Femur (tissue), 1 donor: ENCODE data around the gene CASP3.
"Not testable (repeated sequence)": the region's sequence is repeated elsewhere in the genome, so short reads cannot be mapped to it uniquely, and the experiment has no call there.

ENCODE experiments used
- DNase-seq: peaks from one replicate; pipeline ENCODE4 v3.0.0-alpha.2; 2017

CASP3 gene

DNA sequence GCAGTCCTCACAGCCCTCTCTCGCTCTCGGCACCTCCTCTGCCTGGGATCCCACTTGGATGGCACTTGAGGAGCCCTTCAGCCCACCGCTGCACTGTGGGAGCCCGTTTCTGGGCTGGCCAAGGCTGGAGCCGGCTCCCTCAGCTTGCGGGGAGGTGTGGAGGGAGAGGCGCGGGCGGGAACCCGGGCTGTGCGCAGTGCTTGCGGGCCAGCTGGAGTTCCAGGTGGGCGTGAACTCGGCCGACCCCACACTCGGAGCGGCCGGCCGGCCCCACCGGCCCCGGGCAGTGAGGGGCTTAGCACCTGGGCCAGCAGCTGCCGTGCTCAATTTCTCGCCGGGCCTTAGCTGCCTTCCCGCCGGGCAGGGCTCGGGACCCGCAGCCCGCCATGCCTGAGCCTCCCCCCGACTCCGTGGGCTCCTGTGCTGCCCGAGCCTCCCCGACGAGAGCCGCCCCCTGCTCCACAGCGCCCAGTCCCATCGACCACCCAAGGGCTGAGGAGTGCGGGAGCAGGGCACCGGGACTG is 57.4 kb downstream of the CASP3 start:
- DNase-seq: not testable (repeated sequence)

DNA sequence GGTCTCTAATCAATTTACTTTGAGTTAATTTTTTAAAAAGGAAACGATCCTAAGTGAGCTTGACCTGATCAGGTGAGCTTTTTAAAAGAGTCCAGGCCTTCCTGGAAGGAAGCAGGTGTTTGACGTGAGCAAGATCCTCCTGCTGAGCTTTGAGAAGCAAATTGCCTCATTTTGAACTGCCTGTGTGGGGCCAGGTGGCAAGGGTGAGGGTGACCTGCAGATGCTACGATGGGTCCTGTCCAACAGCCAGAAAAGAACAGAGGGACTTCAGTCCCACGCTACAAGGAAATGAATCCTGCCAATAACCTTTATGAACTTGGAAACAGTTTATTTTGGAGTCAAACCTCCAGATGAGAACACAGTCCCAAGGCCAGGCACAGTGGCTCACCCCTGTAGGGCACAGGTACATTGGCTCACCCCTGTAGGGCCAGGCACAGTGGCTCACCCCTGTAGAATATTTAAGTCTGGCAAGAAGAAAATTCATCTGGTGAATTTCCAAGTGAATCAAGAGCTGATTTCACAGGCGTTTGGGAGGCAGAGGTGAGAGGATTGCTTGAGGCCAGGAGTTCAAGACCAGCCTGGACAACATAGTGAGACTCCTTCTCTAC is 58.1 kb downstream of the CASP3 start:
- no peak for DNase-seq

DNA sequence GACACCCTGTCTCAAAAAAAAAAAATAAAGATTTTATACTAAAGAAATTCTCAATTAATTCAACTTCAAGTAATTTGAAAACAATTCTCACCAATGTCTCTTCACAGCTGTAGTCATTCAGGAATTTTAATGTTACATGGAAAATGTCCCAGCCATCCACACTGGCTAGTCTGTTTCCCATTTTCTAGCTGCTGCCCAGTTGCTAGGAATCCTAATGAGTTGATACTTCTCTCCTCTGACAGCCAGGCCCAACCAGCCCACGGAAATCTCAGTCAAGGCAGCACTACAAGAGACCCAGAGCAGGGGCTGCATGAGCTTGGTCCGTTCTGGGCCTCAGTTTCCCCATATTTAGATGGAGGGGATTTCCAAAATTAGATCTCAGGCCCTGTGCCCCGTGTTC is 59.1 kb downstream of the CASP3 start:
- DNase-seq: no peak

DNA sequence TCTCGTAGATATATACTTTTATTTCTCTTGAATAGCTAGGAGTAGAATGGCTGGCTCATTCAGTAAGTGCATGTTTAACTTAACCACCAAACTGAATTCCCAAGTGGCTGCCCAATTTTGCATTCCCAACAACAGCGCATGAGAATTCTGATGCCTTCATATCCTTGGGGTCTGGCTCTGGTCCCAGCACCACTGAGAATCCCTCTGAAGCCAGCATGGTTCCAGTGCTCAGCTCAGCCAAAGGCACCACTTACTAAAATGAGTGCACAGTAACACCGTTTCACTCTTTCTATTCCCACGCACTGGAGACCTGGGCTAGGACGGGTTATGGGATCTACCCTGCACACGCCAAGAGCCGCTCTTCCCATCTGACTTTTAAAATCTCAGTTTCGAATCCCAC is 60.4 kb downstream of the CASP3 start:
- DNase-seq: no peak

DNA sequence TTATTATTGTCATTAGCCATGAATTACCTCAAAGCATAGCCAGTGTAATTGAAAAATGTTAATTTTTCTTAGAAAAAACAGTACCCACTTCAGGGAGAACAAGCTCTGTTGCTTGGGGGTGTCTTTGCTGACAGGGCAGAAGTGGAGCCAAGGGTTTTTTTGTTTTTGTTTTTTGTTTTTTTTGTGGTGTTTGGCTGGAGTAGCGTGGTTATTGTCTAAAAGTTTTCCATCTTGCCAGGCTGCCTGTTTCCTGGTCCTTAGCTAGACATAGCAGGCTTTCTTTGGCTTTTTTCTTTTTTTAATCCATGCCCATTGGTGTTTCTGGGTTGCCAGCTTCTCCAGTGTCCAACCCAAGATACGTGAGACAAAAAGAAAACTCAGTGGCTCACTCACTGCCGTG is 61.5 kb downstream of the CASP3 start:
- DNase-seq: no peak

DNA sequence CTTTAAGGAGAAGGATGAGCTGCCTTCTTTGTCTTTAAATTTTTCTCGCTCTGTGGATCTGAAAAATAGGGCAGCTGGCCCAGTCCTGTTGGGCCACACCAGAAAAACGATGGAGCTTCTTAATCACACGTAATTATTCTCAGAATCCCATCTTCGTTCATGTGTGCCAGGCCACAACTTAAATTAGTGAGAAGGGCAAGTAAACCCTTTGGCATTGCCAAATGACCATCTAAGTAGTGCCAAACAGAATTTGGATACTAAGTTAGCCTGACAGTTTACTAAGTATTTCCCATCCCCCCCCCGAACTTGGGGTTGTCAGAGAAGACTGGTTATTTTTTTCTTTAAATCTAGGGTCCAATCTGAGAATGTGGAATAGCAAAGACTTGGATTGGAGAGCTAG is 62.0 kb downstream of the CASP3 start:
- no peak for DNase-seq

DNA sequence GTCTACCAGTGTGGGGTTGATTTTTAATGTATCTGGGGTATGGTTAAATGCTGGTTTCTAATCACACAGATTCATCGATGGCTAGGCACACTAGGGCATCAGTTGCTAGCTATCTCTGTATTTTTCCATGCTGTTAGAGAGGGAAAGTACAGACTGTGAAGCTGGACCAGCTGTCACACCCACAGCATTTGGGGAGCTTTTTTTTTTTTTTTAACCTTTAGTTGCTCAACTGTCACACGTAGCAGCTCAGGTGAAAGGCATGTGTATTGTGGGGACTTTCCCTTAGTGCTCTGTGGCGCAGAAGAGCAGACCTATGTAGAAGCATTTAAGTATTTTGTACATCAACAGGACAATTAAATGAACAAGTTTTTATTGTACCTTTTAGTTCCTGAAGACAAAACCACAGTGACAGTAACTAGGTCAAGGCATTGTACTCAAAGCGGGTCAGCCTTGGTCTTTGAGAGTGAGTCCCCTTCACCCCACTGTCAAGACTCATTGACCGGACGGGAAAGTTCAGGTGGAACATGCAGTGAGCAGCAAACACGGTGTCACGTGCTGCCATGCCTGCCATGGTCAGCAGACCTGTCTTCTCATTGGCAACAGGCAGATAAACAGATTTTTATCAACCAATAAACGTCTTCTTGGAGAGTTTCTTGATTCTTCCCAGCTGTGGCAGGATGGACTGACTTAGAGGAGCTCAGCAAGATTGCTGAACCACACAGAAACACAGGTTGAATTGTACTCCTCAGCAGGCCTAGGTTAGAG is 65.3 kb downstream of the CASP3 start:
- no peak for DNase-seq
